C1 segment of cervical spinal cord (tissue), 14 donors: ENCODE data around the gene SCG2.

Source experiments
- DNase-seq, 14 donors: peaks; one replicate each; lab custom pipeline; 2025; lab: John Stamatoyannopoulos, UW

SCG2 gene, protein sequence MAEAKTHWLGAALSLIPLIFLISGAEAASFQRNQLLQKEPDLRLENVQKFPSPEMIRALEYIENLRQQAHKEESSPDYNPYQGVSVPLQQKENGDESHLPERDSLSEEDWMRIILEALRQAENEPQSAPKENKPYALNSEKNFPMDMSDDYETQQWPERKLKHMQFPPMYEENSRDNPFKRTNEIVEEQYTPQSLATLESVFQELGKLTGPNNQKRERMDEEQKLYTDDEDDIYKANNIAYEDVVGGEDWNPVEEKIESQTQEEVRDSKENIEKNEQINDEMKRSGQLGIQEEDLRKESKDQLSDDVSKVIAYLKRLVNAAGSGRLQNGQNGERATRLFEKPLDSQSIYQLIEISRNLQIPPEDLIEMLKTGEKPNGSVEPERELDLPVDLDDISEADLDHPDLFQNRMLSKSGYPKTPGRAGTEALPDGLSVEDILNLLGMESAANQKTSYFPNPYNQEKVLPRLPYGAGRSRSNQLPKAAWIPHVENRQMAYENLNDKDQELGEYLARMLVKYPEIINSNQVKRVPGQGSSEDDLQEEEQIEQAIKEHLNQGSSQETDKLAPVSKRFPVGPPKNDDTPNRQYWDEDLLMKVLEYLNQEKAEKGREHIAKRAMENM

DNA sequence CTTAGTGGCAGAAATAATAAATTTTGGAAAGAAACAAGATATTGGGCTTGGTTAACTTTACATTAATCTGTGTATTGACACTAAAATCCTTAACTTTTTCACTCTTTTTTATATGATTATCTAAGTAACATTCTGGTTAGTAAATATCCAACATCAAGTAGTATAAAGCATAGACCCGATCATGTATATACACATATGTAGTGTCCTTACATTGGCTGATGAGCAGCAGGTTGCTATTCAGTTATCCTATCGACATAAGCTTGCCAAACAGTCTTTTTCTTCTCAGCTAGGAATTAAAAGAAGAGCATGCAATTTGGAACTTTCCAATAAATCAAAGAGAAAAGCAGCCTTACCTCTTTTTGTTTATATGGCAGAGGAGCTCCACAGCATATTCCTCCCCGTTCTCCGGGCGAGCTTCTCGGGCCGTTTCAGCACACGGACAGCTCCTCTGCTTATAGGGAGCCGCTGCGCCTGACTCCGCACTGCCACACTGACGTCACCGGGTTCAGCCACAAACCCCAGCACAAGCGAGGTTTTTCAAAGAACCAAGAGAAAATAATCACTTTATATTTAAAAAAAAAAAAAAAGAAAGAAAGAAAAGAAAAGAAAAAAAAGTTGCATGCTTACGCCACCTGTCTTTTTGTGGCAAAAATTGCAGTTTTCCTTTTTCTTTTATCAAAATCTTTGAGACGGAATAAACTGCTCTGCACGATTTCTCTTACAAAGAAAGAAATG is at the start of gene SCG2:
Gene SCG2, minus strand, starts transcription at position 430 of the 735 bp plus-strand sequence. CDS start 3,079 bp downstream, outside the sequence.
- peak in 9 of 14 donors; percentile 12 to 80 (median 29) for DNase-seq

DNA sequence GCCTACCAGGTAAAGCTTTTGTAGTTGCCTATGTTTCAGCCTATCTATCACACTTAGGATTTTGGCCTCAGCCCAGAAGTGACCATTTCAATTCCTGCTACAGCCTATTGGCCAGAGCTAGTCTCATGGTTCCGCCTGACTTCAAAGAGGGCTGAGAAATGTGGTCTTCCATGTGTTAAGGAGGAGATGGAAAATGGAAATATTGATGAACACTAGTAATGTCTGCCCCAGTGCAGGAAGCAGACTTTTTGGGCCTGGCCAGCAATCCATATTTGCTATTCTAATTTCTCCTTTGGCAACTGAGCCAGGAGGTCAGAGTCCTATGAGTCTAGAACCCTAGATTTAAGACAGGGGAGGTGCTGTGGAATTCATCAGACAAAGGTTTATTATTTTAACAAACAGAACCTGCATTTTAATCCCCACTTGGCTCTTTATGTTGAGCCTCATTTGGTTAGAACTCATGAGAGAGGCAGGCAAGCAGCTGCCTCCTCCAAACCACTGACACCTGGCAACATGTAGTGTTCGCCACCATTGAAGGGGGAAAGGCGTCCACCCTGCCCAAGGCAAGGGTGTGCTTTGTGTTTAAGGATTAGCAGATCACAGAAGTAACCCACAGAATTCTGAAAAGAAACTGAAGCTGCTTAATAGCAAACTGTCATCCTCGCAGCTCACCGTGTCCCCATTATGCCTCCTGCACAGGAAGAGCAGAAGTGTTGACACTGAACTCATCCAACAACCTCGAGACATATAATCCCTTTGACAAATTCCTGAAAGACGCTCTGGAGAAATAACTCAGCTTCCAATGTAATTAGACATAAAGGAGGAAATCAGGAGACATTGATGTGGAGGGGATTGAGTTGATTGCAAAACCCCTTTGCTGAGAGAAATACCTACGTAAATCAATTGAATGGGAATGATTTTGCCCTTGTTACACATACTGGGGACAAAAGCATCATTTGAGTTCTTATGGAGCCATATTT is 47.7 kb upstream of the SCG2 start:
- no peak for DNase-seq

DNA sequence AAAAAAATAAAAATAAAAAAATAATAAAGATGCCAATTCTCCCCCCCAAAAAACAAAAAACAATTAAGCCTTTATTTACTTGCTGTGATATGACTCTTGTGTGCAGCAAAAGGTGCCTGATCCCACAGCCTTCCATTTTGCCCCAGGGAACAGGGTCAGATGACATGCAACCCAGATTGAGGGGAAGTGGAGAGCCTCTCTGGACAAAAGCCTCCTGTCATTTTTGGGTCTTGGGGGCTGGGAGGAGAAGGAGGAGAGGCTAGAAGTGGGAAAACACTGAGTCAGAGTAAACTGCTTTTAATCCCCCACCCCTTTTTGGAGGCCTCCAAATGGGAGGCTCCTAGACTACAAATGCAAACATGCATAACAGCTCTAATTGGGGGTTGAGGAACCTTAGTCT is 46.6 kb upstream of the SCG2 start:
- DNase-seq: no peak

DNA sequence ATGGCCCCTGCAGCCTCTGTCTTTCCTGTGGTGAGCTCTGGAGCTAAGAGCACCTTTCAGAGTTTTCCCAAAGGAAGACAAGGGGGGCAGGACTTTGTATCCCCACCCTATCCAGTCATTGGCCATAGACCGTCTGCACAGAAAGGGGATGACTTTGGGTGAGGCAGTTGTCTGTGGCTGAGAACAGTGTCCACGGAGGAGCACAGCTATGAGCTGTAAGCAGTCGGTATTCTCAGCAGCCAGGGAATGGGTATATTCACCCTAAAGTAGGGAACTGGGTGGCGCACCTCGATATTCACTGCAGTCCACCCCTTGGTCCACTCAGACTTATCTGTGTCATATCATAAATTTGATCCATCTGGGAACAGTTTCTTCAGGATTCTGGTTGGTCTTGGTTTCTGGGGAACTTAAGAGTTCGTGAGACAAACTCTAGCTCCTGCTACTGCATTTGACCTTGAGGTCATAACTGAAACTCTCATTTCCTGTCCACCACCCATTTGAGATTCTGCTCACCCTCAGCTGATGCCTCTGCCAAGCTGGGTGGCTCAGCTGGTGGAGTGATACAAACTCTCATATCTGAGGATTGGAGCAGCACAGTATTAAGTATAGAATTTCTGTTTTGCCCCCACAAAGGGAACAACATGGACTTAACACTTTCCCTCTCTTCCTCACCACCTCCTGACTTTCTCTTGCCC is 45.2 kb upstream of the SCG2 start:
- no peak for DNase-seq

DNA sequence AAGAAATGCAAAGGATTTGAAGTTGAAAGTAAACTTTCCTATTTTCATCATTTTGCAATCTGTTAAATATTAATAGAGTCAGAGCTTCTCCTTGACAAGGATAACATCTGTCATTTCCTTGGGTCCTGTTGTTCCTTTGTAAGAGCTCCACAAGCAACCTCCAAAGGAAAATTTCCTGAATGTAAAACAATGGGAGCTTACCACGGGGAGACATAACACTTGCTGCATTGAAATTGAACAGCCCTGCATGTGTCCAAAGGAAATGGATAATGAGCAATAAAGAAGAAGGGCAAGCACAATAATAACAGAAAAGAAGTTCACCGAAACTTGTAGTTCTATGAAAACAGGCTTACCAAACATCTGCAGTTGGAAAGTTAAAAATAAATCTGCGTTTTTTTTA is 42.0 kb upstream of the SCG2 start:
- no peak for DNase-seq

DNA sequence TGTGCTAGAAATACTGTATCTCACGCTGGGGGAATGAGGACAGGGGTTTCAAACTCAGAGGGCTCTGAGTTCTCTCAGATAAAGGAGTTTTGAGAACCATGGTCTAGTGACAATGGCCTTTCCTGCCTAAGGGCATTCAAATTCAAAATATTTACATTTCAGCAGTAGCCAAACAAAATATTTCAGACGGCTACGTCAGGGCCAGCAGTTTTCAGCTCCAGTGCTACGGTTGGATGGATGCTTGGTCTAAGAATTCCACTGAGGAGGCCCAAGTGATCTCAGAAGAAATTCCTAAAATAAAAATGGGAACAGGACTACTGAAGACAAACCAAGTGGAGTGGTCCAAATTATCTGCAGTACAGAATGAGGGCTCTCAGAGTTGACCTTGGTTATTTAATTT is 41.1 kb upstream of the SCG2 start:
- no peak for DNase-seq

DNA sequence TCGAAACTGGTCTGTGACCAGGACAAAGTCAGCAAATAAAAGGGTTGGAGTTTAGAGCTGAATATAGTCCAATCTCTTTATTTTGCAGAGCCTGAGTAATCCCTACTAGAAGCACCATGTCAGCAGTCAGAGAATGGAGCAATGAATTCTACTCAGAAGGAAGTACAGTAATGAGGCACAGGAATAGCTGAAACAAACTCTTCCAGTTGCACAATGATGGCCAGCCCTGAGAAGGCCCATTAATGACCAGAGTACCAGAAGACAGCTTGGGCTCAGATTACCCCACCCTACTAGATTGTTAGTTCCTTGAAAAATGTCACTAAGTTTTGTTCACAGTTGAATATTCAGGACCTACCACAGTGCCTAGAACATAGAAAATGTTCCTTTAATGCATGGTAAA is 40.3 kb upstream of the SCG2 start:
- DNase-seq: no peak

DNA sequence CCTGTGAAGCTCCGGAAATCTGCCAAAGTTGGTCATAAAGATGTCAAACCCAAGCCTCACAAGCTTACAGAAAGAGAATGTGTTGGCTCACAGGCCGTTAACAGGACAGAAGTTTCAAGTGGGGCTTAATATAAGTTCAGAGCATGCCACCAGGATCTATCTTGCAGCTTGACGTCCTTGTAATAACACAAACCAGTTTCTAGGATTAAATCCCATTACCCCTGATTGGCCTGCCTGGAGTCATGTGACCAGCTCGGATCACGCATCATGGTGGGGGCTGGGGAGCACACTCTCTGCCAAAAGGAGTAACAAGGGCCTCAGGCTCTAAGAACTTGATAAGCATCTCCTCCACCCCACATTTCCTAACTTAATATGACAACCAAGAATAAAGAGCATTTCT is 38.9 kb upstream of the SCG2 start:
- DNase-seq: no peak

DNA sequence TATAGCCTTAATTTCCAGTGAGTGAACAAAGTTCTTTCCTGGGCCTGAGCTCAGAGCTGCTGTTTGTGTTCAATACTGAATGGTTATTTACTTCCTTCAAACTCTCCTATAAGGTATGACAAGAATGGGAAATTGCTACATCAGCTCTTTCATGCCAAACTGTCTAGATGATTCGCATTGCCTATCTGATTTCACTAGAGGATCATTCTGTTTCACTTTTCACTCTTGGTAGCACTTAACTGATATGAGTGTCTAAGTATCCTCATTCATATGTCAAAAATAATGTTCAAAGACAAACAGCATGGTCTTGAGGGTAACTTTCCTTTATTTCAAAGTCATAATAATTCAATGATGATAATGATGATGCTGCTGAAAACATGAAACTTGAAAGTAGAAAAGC is 32.9 kb upstream of the SCG2 start:
- DNase-seq: no peak

DNA sequence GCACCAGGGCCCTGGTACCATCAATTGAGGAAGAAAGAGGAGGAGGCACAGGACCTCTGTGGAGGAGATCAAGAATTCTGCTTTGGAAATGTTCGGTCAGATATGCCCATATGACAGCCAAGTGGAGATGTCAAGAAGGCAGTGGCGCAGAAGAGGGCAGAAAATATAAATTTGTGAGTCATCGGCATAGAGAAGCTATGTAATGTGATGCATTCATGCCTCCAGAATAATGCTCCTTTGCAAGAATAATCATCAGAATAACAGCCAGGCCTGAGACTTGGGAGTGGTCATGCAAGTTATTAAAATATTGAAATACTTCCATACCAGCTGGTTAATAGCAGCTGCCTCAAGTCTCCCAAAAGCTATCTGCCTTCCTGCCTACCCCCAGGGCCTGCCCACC is 32.1 kb upstream of the SCG2 start:
- no peak for DNase-seq

DNA sequence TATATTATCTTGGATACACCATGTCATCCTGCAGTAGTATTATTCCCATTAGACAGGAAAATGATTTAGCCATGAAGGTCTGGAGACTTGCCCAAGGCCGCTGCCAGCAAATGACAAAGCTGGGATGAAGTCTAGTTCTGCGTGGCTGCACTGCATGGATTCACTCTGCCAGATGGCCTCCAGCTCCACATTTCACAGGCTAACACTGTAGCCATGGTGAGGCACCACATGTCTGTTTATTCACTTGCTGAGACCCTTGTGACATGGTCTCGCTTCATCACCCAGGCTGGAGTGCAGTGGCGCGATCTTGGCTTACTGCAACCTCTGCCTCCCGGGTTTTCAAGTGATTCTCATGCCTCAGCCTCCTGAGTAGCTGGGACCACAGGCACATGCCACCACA is 31.5 kb upstream of the SCG2 start:
- DNase-seq: peak in 1 of 14 donors; percentile 16

DNA sequence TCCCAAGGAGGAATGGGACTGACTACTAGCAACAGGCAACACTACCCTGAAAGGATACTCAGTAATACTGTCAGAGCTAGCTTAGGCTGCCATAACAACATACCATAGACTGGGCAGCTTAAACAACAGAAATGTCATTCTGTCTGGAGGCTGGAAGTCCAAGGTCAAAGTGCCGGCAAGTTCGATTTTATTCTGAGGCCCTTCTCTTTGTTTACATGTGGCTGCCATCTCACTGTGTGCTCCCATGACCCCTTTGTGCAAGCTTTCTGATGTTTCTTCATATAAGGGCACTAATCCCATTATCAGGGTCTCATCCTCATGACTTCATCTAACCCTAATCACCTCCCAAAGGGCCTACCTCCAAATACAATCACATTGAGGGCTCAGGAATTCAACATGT is 30.7 kb upstream of the SCG2 start:
- no peak for DNase-seq

DNA sequence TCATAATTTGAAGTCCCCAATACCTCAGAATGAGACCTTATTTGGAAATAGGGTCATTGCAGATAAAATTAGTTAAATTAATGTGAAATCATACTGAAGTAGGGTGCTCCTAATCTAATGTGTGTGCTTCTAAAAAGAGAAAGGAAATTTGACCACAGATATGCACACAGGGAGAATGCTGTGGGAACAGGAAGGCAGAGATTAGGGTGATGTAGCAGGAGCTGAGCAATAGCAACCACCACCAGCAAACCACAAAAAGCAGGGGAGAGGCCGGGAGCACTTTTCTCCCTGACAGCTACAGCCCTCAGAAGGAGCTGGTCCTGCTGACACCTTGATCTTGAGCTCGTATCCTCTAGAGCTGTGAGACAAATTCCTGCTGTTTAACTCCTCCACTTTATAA is 24.6 kb upstream of the SCG2 start:
- no peak for DNase-seq

DNA sequence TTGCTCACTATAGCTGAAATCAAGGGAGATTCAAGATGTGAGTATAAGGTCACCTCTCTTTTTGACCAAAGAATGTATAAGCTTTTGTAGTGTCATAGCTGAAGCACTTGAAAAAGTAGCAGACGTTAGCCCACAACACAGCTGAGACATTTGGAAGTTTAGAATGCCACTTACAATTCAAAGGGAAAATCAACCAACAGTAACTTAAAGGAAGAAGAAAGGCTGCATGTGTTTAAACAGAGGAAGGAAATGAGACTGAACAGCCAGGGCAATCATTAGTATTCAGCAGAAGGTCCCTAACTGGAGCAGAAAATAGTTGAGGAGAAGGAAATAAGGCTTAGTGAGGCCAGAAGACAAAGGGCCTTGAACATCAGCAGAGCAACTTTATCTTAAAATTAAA is 23.5 kb upstream of the SCG2 start:
- DNase-seq: no peak

DNA sequence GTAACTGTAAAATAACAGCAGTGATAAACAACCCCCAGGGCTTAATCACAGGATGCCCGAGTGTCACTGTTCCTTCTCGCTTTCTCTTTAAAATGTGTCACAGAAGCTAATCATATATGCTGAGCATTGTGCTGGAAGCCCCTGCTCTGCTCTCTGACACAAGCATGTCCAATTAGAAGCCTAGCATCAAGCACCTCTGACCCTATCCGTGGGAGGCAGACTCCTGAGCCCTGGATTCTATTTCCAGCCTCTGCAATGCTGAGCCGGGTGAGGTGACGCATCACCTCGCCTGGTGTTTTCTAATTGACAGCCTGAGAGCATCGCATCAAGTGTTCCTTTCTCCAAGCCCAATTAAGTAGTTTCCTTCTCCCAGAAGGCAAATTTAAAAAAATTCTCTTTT is 19.7 kb upstream of the SCG2 start:
- no peak for DNase-seq

DNA sequence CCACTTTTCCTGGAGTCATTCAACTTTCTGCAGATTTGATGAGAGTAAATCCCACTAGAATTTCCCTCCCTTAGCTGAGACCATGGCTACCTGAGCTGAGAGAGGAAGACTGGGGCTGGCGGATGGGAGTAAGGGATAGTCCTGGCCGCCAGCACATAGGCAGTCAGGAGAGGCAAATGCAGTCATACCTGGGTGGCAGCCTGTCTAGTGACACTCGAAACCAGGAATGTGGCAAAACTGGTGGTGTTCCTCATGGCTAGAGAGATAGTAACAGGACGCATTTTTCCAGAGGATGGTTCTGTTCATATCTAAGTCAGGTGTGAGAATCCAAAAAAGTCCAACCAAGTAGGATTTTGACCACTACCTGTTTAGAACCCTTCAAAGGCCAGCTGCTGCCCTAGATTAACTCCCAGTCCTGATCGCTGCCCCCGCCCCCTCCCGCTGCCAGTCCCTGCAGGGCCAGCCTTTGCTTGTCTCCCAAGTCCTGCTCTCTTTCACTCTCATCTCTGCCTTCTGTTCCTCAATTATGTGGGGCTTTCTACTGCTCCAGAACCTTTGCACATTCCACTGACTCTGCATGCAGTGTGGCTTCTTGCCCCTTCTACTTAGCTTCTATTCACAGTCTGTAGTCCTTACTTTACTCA is 17.4 kb upstream of the SCG2 start:
- DNase-seq: no peak

DNA sequence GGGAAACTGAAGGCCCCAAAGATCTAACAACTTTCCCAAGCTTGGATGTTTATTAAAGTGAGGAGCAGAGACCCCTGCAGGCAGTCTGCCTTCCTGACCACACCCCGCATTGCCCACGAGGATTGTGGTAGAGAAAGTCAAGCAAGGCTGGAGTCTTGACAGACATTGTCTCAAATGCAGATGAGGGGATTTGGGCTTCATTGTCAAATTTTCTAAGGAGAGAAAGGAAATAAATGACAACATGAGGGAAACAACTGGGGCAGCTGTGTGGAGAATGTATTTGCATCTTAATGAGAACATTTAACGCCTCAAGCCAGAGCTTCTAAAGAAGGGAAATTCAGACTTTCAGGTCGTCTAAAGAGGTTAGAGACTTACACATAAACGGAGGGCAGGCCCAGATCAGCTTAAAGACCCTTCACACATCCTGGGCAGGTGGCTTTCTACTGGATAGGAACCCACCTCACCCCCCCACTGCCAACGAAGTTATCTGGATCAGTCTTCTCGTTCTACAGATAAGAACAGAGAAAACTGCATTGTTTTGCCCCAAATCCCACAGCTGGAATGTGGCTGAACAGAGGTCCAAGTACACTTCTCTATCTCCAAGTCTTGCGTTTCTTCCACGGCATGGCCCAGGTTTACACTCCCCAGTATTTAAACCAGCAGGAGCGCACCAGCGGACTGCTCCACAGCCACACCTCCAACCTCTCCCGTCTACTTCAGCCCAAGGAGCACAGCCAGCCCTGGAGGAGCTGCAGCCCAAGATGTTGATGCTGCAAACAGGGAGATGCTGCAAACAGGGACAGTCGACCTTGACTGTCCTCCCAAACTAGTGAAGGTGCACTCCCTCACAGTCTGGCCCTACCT is 16.2 kb upstream of the SCG2 start:
- DNase-seq: no peak

DNA sequence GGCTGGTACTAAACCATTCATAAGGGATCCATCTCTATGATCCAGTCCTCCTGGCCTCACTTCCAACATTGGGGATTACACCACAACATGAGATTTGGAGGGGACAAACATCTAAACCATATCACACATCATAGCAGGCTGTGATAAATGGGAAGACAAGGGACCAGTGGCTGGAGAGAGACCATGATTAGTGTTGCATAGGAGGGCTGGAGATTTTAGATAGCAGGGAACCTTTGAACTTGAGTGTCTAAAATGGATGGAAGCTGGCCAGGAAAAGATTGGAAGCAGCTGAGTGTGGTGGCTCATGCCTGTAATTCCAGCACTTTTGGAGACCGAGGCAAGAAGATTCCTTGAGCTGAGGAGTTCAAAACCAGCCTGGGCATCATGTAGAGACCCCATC is 12.4 kb upstream of the SCG2 start:
- DNase-seq: no peak
